ENCODE data around the gene TMEM259.

Gene TMEM259

DNA sequence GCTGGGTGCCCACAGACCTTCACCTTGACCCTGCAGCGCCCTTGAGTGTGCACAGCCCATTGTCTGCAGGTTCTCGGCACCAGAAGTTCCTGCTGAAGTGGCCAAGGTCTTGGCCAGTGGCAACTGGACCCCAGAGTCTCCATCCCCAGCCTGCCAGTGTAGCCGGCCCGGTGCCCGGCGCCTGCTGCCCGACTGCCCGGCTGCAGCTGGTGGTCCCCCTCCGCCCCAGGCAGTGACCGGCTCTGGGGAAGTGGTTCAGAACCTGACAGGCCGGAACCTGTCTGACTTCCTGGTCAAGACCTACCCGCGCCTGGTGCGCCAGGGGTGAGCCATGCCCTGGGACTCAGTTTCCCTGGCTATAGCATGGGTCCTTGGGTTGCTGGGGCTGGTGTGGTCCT, 34.1 kb upstream of the TMEM259 start:
- no peak for DNase-seq

DNA sequence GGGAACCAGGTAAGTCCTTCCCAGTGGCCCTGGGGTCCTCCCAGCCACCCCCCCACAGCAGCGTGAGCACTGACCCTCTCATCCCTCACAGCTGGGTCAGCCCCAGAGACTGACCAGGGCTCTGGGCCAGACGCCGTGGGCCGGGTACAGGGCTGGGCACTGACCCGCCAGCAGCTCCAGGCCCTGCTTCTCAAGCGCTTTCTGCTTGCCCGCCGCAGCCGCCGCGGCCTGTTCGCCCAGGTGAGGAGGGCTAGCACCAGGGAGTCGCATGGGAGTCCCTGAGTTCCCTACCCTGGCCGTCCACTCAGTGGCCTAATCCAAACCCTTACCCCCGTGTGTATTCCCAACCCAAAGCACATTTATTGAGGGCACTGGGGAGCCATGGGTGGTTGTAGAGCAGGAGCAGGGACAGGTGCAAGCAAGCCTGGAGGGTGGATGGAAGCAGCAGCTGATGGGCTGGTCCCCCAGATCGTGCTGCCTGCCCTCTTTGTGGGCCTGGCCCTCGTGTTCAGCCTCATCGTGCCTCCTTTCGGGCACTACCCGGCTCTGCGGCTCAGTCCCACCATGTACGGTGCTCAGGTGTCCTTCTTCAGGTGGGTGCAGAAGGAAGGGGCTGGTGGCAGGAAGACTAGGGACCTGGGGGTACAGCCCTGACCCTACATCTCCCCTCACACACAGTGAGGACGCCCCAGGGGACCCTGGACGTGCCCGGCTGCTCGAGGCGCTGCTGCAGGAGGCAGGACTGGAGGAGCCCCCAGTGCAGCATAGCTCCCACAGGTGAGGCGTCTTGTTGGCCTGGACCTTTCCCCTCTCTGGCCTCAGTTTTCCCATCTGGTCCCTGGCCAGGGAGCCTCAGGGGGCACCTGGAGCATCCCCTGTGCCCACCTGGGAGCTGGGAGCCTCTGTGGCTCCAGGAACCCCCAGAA, 33.4 kb upstream of the TMEM259 start:
- DNase-seq = no peak

DNA sequence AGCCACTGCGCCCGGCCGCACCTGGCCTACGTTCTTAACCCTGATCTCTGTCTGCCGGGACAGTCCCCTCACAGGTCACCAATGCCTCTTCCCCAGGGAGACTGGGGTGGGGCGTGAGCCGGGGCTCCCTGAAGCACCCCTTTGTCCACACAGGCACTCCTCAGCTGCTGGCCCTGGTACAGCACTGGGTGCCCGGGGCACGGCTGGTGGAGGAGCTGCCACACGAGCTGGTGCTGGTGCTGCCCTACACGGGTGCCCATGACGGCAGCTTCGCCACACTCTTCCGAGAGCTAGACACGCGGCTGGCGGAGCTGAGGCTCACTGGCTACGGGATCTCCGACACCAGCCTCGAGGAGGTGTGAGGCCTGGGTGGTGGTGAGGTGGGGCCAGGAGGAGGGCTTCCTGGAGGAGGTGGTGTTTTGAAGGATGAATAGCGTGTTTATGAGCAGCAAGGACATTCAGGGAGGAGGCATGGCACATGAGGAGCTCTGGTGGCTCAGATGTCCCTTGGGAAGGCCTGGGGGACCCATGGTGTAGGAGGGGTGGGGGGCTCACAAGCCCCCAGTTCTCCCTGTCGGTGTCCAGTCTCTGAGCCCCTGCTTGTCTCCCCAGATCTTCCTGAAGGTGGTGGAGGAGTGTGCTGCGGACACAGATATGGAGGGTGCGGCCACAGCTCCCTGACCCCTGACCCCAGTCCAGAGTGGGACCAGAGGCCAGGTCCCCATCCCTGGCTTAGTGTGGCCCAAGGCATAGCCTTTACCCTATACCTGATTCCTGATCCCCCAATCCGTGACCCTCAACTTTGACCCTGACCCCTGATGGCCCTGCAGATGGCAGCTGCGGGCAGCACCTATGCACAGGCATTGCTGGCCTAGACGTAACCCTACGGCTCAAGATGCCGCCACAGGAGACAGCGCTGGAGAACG, 32.5 kb upstream of the TMEM259 start:
- no peak for DNase-seq

DNA sequence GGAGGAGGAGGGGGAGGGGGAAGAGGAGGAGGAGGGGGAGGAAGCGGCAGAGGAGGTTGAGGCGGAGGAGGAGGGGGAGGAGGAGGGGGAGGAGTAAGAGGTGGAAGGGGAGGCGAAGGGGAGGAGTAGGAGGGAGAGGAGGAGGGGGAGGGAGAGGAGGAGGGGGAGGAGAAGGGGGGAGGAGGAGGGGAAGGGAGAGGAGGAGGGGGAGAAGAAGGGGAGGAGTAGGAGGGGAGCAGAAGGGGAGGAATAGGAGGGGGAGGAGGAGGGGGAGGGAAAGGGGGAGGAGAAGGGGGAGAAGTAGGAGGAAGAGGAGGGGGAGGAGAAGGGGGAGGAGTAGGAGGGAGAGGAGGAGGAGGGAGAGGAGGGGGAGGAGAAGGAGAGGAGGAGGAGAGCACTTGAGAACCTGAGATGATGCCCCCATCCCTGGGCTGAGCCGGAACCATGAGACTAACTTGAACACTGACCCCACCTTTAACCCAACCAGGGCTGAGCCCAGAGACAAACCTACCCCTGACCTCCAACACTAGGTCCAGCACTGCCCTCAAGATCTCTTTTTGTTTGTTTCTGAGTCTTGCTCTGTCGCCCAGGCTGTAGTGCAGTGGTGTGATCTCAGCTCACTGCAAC, 31.5 kb upstream of the TMEM259 start:
- DNase-seq = no peak

DNA sequence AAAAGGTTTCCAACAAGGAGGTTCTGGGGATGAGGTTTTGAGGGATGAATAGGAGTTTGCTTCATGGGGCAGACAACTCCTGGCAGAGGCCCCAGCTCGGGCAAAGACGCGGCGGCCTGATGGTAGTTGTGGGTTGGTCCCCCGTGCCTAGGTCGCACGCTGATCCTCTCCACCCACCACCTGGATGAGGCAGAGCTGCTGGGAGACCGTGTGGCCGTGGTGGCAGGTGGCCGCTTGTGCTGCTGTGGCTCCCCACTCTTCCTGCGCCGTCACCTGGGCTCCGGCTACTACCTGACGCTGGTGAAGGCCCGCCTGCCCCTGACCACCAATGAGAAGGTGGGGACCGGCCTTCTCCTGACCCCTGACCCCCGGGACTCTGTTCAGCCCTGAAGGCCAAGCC, 30.9 kb upstream of the TMEM259 start:
- DNase-seq = no peak

DNA sequence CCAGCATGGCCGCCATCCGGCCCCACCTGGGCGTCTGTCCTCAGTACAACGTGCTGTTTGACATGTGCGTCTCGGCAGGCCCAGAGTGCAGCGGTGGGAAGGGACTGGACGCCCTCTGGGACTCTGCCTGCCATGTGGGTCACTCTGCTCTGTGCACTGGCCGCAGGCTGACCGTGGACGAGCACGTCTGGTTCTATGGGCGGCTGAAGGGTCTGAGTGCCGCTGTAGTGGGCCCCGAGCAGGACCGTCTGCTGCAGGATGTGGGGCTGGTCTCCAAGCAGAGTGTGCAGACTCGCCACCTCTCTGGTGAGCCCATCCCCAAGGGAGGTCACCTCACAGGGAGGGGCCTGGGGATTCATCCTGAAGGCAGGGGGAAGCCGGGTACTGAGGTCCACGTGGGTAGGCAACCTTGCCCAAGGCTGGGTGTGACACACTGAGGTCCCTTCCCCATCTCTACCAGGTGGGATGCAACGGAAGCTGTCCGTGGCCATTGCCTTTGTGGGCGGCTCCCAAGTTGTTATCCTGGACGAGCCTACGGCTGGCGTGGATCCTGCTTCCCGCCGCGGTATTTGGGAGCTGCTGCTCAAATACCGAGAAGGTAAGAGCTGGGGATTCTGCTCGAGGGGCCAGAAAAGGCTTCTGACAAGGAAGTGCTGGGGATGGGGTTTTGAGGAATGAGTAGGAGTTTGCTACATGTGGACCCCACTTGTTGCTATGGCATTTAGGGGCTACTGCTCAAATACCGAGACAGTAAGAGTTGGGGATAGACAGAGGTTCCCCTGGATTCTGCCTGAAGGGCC, 30.3 kb upstream of the TMEM259 start:
- DNase-seq = no peak

DNA sequence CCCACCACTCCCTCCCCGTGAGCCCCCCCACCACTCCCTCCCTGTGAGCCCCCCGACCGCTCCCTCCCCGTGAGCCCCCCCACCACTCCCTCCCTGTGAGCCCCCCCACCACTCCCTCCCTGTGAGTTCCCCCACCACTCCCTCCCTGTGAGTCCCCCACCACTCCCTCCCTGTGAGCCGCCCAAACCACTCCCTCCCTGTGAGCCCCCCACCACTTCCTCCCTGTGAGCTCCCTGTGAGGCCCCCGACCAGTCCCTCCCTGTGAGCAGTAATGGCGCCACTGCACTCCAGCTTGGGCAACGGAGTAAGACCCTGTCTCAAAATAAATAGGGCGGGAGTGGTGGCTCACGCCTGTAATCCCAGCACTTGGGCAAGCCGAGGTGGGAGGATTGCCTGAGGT, 28.9 kb upstream of the TMEM259 start:
- no peak for DNase-seq

DNA sequence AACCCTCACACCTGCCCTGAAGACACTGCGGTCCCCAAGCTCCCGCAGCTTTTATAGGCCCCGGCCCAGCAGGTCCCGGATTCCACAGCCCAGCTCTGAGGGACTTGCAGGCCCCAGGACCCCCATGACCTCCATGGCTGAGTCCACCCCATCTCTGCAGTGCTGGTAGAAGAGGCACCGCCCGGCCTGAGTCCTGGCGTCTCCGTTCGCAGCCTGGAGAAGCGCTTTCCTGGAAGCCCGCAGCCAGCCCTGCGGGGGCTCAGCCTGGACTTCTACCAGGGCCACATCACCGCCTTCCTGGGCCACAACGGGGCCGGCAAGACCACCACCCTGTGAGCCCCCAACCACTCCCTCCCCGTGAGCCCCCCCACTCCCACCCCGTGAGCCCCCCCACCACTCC, 28.2 kb upstream of the TMEM259 start:
- DNase-seq = no peak

DNA sequence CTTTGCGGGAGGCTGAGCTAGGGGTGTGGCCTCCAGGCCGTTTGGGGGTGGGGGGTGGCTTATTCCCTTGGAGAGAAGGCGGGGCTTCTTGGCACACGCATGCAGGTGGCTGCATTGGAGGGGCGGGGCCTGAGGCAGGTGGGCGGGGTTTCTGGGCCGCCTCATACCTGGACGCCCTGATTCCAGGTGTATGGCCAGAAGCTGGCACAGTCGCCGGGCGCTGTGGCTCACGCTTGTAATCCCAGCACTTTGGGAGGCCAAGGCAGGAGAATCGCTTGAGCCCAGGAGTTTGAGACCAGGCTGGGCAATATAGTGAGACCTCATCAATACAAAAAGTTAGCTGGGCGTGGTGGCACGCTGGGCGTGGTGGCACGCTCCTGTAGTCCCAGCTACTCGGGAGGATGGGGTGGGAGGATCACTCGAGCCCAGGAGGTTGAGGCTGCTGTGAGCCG, 26.8 kb upstream of the TMEM259 start:
- DNase-seq = no peak

DNA sequence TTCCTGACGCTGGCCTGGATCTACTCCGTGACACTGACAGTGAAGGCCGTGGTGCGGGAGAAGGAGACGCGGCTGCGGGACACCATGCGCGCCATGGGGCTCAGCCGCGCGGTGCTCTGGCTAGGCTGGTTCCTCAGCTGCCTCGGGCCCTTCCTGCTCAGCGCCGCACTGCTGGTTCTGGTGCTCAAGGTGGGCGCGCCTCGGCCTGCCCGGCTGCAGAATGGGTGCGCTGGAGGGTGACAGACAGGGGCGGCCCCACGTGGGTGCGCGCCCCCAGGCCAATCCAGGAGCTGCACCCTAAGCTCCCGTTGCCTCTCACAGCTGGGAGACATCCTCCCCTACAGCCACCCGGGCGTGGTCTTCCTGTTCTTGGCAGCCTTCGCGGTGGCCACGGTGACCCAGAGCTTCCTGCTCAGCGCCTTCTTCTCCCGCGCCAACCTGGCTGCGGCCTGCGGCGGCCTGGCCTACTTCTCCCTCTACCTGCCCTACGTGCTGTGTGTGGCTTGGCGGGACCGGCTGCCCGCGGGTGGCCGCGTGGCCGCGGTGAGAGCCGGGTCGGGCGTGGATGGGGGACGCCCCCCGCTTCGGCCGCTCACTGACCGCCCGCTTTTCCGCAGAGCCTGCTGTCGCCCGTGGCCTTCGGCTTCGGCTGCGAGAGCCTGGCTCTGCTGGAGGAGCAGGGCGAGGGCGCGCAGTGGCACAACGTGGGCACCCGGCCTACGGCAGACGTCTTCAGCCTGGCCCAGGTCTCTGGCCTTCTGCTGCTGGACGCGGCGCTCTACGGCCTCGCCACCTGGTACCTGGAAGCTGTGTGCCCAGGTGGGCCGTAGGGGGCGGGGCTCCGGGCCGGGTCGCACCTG, 26.1 kb upstream of the TMEM259 start:
- no peak for DNase-seq

DNA sequence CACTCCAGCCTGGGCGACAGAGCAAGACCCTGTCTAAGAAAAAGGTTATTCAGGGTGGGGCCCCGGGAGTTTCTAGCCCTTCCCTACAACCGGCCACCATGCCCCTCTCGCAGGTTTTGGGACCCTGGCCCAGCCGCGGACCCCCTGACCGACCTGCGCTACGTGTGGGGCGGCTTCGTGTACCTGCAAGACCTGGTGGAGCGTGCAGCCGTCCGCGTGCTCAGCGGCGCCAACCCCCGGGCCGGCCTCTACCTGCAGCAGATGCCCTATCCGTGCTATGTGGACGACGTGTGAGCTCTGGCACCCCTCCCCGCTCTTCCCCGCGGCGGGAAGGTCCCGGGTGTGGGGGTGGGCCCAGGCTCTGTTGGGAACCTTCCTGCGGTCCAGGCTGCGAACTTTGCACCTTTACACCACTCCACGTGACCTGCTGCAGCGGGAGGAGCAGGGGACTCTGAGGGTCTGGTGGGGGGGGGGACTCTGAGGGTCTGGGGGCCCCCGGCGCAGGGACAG, 25.2 kb upstream of the TMEM259 start:
- no peak for DNase-seq

DNA sequence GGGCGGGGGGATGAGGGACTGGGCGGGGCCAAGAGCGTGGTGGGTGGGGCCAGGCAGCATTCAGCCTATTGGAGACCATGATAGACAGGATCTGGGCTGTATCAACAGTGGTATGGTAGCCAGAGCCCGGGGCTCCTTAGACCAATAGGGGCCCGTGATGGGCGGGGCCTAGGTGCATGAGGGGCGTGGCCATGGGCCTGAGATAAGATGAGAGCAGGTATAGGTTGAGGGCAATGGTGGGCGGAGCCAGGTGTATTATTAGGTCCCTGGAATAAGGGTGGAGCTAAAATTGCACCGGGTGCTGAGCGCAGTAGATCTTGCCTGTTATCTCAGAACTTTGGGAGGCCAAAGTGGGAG, 24.3 kb upstream of the TMEM259 start:
- DNase-seq = no peak

DNA sequence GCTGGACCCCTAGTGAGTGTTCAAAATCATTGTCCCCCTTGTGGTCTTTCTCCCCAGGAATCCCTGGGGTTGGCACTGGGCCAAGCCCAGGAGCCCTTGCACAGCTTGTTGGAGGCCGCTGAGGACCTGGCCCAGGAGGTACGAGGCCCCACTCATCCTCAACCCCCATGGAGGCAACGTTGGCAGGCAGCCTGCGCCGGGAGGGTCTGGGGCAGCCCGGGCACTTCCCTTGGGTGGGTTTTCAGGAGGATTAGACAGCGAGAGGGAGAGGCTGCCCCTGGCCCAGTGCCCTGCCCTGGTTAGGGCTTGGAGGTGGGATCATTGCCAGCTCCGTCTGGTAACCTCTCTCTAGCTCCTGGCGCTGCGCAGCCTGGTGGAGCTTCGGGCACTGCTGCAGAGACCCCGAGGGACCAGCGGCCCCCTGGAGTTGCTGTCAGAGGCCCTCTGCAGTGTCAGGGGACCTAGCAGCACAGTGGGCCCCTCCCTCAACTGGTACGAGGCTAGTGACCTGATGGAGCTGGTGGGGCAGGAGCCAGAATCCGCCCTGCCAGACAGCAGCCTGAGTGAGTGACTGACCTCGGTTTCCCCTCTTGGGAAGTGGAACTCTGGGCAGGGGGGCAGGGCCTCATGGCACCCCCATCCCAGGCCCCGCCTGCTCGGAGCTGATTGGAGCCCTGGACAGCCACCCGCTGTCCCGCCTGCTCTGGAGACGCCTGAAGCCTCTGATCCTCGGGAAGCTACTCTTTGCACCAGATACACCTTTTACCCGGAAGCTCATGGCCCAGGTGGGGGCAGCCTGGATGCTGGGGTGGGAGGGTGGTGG, 22.0 kb upstream of the TMEM259 start:
- DNase-seq = peak; percentile 61

DNA sequence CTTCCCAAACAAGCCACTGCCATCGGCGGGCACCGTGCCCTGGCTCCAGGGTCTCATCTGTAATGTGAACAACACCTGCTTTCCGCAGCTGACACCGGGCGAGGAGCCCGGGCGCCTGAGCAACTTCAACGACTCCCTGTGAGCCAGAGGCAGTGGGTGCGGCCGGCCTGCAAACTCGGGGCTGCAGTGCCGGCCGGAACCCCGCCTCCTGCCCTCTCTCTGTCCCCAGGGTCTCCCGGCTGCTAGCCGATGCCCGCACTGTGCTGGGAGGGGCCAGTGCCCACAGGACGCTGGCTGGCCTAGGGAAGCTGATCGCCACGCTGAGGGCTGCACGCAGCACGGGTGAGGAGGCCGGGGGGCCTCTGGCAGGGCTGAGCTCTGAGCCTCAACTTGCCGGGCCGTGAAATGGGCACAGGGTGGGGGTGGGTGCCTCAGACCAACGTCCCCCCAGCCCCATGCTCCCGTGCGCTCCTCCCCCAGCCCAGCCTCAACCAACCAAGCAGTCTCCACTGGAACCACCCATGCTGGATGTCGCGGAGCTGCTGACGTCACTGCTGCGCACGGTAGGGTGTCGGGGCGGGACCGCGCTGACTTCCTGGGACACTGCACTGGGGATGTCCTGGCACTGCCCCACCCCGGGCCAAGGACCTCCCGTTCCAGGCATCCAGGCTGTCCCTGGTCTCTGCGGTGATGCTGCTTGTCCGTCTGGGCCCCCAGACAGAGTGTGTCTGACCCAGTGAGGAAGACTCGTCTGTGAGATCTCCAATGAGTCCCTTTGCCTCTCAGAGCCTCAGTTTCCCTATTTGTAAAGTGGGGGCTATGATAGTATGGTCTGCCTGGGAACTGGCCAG, 21.1 kb upstream of the TMEM259 start:
- peak; percentile 52 for DNase-seq

DNA sequence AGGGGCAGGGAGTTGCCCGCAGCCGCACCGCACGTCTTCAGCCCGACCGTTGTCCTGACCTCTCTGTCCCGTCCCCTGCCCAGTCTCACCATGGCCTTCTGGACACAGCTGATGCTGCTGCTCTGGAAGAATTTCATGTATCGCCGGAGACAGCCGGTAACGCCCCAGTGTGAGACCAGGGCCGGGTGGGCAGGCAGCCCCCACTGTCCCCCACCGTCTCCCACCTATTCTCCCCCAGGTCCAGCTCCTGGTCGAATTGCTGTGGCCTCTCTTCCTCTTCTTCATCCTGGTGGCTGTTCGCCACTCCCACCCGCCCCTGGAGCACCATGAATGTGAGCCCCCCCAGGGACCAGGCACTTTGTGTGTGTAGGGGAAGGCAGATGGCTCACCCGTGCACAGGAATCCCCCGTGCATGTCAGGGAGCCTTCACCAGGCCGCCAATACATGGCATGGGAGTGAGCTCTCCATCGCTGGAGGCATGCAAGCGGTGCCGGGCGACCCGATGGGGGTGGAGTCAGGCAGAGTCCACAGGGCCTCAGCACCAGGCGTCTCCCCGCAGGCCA, 20.4 kb upstream of the TMEM259 start:
- DNase-seq = no peak

DNA sequence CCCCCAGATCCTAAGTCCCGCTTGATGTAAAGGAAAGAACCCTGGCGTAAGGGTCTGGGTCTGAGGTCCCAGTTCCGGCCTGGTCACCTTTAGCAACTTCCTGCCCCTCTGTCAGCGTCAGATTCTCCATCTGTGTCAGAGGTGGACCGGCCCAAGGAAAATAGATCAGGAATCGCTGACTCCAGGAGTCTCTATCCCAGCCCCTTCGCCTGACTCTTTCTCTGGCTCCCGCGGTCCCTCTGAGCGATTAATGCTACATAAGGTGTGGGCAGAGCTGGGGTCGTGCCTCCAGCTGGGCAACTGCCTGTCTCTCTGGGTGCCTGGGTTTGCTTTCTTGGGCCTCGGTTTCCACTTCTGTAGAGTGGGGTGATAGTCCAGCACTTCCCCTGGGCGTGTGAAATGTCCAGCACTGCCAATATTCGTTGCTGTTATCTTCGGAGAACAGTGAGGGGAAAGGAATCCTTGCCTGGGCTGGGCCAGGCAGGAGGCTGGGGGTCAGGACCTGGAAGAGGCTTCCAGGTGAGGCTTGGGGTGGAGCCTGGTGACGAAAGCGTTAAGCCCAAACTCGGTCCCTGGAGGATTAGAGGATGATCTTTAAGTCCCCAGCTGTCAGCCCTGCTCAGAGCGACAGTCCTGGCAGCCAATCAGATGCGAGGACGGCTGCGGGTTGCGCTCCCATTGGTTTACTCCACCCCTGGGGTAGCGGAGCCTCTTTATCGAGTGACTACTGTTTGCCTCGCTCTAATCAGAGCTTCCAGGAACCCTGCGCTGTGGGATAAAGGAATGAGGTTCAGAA, 19.8 kb upstream of the TMEM259 start:
- DNase-seq = peak; percentile 65

DNA sequence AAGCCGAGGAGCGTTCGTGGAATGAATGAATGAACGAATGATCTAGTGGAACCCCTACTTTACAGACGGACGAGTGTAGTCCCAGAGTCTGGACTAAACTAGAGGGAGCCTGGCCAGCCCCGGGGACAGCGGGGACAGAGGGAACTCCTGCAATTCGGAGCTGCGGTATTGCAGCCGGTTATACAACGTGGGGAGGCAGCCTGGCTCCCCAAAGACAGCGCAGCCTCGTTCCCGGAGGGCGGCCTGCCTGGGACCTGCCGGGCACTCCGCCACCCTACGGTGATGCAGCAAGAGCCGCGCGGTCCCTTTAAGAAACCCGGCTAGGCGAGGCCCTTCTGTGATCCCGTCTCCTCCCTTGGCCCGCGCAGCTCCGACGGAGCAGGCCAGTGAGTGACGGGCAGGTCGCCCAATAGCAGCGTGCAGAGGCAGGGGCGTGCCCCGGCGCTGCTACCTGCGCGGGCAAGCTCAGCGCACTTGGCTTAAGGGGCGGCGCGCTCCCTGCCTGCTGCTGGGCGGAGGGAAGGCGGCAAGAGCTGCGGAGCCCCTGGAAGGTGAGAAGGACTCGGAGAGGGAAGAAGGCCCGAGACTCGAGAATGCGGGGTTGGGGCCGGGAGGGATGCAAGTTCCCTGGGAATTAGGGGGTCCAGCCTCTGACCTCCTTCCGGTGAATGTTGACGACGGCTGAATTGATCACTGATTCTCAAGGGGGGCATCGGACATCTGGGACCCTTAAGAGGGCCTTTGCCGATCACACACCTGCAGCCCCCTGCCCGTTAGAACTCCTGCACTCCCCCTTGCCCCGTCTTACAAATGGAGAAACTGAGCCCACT, 18.9 kb upstream of the TMEM259 start, which contains the start of gene ABCA7:
ABCA7 (plus strand) TSS at position 462 of the 830 bp plus-strand sequence. CDS start 1,255 bp downstream, outside the sequence.
- DNase-seq = peak; percentile 99

Measured in NCI-H1092 treated with DMSO at 0.1 percent for 48 hours (cell line).